ENCODE results near the gene GPR107.

GPR107 gene

DNA sequence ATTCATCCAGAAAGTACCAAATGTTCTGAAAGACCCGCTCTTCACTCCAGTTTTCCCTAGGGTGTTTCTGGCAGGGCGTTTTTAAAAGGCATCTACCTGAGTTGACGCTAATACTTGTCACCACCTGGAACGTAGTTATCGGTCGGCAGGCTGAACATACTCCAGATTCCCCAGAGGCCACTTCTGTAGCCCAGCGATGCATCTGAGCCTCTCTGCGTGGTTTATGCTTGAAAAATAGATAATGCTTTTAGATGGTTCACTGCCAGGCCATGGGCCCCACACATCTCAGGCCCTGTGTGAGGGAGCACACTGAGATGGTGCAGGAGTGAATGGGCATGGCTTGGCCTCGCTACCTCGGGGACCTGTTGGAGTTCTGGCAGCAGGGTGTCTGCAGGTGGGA, 85.5 kb downstream of the GPR107 start:
- no peak for DNase-seq

DNA sequence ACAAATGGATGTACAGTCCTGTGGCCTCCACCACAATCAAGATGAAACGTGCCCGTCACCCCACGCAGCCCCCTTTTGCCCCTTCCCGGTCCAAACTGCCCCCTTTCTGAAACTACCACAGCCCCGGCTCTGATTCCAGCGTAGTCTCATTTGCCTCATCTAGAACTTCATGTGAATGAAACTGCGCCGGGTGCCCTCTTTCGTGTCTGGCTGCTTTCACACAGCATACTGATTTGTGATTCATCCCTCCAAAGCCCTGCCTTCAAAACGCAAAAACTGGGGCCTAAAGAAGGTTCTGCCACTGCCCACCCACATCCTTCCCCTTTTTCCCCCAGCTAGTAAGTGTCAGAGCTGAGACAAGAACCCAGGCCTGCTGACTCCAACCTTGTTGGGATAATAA, 87.0 kb downstream of the GPR107 start:
- no peak for DNase-seq

DNA sequence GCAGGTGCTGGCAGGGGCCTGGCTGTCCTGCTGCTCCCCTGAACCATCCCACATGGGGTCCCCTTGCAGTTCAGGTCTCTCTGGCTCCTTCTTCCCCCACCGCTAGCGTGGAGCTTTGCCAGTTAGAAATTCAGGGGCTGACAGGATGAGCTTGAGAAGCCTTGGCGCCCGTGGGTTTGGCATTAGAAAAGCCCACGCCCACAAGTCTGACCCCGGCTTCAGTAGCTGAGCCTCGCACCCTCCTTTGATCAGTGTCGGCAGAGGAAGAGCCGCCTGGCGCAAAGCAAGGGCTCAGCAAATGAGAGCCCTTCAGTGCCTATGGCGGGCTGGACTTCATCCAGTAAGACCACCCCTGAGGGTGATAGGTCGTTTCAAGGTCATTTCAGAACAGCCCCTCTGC, 88.3 kb downstream of the GPR107 start:
- no peak for DNase-seq

DNA sequence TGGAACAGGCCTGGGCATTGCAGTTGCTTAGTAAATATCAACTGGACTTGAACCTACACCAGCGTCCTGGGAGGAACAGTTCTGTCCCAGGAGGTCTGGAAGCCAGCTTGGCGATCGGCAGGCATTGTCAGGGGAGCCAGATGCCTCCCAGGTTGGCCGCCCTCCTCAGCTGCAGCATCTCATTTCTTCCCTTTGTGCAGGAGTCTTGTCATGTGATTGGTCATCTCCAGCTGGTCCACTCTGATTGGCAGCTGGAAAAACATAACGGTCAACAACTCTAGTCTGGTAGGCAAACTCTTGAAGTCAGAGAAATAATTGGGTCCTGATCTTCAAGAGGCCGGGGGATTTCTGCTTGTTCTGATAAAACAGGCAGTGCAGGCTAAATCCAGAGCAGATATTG, 88.9 kb downstream of the GPR107 start:
- no peak for DNase-seq

DNA sequence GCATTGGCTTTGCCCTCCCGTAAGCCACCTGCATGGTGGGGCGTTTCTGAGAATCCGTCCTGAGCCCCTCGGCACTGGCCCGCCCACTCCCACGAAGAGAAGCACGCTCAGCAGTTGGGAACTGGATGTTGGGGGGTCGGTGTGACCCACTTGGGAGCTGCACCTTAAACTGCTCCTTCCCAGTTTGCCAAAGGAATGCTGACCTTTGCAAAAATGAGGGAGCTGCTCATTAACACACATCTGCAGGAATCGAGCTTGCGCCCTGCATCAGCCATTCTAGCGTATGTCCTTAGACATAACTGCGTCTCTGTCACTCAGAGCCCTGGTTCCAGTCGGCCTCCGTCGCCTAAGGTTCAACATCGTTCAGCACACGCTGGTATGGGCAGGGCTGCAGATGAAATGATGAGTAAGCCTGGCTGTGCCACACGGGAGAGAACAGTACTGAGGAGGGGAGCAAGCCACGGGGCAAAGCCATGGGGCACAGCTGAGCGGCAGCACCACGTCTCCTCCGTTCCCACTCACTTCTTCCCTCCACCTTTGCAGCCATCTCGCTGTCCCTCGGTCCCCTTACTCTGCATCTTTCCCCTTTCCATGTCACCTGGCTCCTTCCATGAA, 89.7 kb downstream of the GPR107 start:
- no peak for DNase-seq

DNA sequence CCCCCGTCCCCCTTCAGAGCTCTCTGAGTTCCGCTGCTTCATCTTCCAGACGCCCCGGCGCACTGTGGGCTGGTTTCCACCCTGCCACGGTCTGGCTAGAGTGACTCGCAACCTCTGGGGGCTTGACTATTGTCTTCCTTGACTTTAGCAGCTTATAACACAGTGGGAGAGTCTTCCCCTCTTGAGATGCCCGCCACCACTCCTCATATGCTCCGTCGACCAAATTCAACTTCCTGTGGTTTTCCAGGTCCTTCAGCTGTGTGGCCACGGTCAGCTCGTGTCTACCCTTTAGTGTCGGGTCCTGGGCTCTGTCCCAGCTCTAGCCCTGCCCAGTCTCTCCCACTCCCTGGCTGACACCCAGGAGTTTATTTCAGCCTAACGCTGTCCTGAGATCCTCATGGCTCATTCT, 90.3 kb downstream of the GPR107 start:
- no peak for DNase-seq

DNA sequence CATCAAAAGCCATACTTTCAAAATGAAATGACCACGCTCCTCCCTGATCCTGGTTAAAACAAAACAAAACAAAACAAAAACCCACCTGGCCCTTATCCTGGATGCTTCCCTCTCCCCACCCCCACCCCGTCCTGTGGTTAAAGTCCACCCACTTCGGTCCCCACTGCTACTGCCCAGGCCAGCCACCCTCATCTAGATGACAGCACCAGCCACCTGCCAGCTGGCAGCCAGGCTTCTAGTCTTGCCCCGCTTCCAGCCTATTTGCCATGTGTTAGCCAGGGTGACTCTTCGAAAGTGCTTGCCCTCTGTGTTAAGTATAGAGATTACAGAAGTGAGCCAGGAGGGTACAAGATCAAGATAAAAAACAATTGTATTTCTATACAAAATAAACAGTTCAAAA, 91.0 kb downstream of the GPR107 start:
- DNase-seq: no peak

DNA sequence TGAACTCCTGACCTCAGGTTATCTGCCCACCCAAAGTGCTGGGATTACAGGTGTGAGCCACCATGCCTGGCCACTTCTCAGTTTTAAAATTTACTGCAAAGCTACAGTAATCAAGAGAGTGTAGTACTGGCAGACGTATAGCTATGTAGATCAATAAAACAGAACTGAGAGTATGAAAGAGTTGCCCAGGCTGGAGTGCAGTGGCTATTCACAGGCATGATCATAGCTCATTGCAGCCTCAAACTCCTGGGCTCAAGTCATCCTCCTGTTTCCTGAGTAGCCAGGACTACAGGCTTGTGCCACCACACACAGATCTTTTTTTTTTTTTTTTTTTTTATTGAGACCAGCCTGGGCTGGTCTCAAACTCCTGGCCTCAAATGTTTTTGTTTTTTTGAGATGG, 92.0 kb downstream of the GPR107 start:
- no peak for DNase-seq

DNA sequence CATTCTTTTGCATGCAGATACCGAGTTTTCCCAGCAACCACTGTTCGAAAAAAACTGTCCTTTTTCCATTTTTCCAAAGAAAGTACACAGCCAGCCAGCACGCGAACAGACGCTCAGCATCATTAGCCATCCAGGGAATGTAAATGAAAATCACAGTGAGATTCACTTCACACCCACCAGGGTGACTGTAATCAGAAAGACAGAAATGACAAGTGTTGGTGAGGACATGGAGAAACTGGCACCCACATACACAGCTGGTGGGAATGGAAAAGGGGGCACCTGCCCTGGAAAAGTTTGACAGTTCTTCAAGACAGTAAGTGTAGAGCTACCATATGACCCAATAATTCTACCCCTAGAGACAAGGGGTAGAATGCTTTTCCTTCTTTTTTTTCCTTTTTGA, 93.5 kb downstream of the GPR107 start:
- DNase-seq: no peak

DNA sequence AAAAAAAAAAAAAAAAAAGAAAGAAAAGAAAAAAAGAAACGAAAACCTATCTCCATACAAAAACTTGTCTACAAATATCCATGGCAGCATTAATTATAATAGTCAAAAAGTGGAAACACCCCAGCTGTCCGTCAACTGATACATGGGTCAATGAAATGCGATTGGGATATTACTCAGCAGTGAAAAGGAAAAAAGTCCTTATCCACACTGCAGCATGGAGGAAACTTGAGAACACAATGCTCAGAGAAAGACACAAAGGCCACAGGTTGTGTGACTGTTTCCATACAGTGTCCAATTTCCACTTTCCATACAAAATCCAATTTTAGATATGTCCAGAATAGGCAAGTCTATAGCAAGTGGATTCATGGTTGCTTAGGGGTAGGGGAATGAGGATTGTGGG, 94.2 kb downstream of the GPR107 start:
- DNase-seq: no peak

DNA sequence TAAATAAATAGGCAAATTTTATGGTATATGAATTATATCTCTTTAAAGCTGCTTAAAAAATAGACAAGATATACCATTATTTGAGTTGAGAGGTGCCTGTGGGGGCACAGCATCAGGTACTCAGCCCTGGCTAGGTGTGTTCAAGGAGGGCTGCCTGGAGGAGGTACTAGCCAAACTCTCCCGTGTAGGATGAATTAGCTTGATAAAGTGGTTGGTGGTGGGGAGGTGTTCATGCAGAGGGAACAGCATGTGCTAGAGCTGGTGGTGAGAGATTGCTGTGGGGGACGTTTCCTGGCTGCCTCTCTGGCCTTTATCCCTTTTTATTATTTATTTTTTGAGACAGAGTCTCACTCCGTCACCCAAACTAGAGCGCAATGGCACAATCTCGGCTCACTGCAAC, 95.3 kb downstream of the GPR107 start:
- DNase-seq: no peak

DNA sequence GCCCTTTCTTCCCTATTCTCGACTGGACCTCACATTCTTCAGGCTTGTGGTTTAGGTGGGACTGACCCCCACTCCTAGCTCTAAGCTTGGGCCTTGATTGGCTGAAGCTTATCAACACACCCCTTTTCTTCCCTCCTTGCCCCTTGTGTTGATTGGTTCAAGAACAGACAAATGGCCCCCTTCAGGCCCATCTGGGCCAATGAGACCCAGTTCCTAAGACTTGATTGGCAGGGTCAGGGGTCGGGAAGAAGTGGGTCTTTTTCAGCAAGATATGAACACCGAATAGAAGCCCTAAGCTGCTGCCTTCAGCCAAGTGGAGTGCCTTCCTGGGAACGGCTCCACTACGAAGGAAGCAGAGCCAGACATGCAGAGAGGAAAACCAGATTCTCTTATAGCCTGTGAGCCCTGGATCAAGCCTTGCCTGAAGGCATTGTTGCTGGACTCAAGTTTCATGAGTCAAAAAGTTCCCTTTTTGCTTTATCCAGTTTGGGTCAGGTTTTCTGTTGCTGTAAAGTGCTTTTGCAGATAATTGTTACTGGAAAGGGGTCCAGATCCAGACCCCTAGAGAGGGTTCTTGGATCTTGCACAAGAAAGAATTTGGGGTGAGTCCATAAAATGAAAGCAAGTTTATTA, 96.1 kb downstream of the GPR107 start:
- no peak for DNase-seq

DNA sequence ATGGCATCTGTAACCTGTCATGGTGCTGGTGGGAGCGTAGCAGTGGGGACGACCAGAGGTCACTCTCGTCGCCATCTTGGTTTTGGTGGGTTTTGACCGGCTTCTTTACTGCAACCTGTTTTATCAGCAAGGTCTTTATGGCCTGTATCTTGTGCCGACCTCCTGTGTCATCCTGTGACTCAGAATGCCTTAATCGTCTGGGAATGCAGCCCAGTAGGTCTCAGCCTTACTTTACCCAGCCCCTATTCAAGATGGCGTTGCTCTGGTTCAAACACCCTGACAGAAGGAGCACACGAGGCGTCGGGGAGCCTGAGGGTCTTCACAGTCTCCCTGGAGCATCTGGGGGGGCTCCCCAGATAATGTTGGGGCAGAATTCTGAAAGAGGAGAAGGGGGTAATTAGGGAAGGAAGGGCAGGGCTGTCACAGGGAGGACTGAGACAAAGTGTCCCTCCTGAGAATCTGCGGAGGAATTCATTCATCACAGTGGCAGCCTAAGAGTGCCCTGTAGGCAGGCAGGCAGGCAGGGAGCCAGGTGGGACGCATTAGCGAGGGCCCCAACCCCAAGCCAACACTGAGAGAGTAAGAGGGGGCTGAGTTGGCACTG, 97.2 kb downstream of the GPR107 start:
- no peak for DNase-seq

DNA sequence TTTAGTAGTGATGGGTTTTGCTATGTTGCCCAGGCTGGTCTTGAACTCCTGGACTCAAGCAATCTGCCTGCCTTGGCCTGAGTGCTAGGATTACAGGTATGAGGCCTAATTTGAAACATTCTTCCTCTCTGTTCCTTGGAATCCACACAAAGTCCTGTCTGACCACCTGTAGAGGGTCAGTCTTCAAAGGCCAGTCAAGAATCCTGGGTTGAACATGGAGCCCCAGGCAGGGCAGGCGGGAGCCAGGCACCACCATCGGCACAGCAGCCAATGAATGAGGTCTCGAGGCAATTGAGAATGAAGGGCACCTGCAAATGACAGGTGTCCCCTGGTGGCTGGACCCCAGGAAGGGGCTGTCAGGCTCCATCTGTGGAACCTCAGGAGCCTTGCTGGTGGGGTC, 101.1 kb downstream of the GPR107 start:
- no peak for DNase-seq

DNA sequence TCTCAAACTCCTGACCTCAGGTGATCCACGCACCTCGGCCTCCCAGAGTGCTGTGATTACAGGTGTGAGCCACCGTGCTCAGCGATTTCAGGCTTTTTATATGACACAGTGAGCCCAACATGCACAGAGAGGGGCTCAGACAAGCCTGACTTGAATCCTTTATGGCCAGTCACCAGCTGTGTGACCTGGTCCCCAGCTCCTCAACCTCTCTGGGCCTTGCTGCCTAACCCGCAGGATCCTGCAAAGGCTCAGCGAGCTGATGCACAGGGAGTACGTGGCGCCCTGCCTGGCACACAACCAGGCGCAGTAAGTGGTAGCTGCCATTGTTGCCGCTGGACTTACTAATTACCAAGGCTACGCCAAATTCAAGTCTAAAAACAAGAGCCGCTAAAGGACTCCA, 101.9 kb downstream of the GPR107 start:
- no peak for DNase-seq

DNA sequence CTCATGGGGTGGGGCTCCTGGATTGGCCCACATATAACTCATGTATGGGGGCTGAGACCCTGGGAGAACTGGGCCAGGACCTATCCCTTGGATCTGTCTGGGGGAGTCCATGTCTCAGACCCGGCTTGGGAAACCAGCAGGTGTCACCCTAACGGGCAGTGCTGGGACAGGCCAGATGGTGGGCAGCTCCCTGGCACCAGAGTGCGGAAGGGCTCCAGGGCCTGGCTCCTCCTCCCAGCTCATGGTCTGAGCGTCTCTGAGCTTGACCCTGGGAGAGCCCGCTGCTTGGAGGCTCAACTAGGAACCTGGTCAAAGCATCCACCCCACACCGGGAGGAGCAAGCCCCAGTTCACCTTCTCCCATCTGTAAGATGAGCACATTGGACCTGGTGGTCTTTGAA, 103.0 kb downstream of the GPR107 start:
- no peak for DNase-seq

DNA sequence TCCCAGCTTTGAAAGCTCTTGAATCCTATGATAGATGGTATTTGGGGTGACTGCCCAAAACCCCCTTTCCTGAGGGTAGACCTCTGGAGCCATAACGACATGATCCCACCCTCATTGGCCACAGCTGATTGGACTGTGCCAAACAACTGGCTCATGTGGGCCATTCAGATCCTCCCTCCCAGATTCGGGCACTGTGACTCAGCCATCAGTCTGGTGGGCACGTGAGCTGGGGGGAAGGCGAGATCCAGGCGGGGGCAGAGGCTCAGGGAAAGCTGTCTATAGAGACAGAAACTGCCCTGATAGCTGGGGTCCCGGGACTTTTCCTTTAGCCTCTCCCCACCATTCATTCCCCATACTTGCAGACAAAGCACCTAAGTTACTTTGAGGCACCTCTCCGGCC, 103.4 kb downstream of the GPR107 start:
- no peak for DNase-seq

DNA sequence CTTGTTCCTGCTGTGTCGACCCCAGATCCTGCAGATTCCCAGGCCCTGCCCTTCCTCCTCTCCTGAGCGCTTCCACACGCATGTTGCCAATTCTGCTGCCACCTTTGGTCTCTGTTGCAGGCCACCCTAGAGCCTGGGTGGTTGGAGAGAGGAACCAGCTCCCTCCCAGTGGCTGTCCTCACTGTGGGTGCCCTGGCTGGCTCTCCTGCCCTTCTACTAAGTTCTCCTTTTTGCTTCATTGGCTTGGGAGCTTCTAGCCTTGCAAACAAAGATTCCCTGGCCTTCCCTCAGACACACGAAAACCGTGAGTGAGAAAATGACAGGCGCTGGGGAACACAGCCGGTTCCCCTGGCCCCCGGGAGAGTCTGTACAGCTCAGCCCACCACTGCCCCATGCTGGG, 104.3 kb downstream of the GPR107 start:
- no peak for DNase-seq

DNA sequence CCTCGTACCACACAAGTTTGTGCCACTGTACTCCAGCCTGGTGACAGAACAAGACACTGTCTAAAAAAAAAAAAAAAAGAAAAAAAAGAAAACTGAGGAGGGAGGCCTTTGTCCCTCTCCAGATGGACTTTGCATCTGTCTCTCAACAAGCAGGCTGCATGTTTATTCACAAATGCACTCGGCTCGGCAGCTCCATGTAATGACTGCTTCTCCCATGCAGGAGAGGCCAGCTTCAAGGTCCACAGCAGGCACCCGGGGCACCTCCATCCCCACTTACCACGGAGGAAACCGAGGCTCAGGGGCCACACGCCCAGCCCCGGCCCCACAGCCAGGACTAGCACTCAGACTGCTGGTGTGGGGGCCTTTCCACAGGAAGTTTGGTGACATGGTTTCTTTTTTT, 105.4 kb downstream of the GPR107 start:
- no peak for DNase-seq

DNA sequence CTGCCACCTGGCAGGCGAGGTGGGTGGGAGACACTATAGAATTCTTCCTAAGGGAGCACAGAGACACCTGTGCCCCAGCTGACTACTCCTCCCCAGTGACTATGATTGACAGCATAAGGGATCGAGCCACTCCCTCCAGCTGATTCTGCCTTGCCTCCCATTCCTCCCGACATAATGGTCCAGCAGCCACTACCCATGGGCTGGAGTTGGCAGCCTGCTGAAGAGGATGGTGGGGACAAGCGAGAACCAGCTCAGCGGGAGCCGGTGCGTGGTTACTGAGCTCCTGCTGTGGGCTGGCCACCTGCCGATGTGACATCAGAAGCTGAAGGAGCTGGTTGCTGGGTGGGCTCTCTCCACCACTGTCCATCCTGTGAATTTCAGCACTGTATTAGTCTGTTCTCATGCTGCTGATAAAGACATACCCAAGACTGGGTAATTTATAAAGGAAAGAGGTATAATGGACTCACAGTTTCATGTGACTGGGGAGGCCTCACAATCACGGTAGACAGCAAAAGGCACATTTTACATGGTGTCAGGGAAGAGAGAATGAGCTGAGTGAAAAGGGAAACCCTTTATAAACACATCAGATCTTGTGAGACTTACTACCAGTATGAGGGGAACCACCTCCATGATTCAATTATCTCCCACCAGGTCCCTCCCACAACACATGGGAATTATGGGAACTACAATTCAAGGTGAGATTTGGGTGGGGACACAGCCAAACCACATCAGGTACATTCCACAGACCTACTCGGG, 106.4 kb downstream of the GPR107 start:
- DNase-seq: no peak

DNA sequence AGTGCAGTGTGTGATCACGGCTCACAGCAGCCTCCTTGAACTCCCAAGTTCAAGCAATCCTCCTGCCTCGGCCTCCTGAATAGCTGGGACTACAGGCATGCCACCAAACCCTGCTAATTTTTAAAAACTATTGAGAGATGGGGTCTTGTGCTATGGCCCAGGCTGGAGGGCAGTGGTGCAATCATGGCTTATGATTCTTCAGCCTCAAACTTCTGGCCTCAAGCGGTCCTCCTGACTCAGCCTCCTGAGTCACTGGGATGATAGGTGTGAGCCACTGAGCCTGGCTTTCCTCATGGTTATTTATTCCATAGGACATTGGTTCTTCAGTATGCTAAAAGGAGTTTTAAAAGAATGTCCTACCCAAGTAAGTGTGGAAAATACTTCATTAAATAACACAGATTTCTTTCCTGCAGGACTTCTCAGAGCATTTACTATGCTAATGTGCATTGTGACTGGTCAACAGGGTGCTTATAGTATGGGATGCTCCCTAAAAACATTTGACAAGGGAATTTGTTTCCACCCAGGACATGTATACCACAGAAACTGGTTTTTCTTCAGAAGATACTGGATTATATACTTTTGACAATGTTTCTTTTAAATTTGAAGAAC, 107.3 kb downstream of the GPR107 start:
- DNase-seq: no peak

DNA sequence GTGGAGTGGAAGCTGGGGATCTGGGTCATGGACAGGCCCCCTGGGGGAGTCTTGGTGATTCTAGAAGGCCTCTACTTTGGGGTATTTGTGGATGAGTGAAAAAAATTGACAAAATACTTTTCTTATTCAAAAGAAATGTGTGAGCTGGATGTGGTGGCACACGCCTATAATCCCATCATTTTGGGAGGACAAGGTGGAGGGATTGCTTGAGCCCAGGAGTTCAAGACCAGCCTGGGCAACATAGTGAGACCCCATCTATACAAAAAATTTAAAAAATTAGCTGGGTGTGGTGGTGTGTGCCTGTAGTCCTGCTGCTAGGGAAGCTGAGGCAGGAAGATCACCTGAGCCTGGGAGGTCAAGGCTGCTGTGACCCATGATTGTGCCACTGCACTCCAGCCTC, 111.9 kb downstream of the GPR107 start:
- DNase-seq: no peak

DNA sequence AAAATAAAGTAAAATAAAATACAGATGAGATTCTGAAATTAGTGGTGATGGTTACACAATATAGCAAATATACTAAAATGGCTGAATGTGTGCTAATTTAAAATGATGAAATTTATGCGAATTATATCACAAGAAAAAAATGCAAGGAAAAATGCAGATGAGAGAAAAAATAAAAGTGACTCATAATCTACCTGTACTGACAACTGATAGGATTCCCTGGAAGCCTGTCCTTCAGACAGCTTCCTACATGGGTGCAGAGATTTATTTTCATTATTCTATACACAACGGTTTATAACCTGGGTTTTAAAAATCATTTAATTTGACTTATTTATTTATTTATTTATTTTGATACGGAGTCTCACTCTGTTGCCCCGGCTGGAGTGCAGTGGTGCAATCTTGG, 112.7 kb downstream of the GPR107 start:
- DNase-seq: no peak

DNA sequence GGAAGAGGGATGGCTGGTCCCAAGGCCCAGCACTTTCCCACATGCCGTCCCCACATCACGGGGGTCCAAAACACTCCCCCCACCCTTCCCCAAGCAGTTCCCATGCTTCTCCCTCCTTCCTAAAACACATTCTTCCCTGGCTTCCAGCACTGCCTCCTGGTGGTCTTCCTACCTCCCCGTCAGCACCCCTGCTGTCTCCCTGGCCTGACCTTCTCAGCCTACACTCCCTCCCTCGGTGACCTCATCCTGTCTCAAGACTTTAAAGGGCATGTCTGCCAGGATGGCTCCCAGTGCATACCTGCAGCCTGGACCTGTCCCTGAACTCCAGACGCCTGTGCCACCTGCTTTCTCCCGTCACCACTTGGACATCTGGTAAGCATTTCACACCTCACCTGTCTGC, 114.2 kb downstream of the GPR107 start:
- no peak for DNase-seq
